HCT116 (cell line): ENCODE data around the gene CKS1B. TPM values are rescaled to one million over a fixed set of nuclear protein-coding genes. Genes with fewer than 3 reads are reported as not detected.

Experiments used
- ATAC-seq: fragments of 200-7000 bp; cut with Tn5 transposase; 2 replicates; pipeline ENCODE4 v1.9.1; 2020; ENCODE audit warnings: mild to moderate bottlenecking, moderate library complexity
- BruUV-seq: library from RNA; stranded (reverse); fragments of 400-500 nt; replicated peaks from 2 replicates; lab custom pipeline; 2021; lab: Mats Ljungman, UMichigan
- CTCF ChIA-PET: fragments of 300-600 bp; sonication (Branson Sonifier 250); formaldehyde crosslinking; loops from one replicate; lab custom pipeline; 2021; ENCODE audit warnings: antibody characterized with exemption; lab: Charles Lee
- POLR2A ChIA-PET: fragments of 300-600, 350-600 bp; sonication (Branson Sonifier 250); formaldehyde crosslinking; loops from one replicate; lab custom pipeline; 2021; ENCODE audit warnings: antibody characterized with exemption; lab: Charles Lee
- RAD21 ChIA-PET, 2 experiments: fragments of 300-600 bp; sonication (Branson Sonifier 250); formaldehyde crosslinking; loops; one replicate each; lab custom pipeline; 2023; ENCODE audit warnings: low total read pairs in 2 of 2; ENCODE audit not compliant: uncharacterized antibody in 2 of 2, unreplicated experiment in 2 of 2, low non-redundant PET in 1 of 2; lab: Charles Lee
- DNase-seq: peaks from one replicate; pipeline ENCODE4 v3.0.0-alpha.2; 2010; ENCODE audit warnings: low read depth, low spot score
- H2AFZ ChIP-seq: fragments of 200-600 bp; shearing (Covaris generic), sonication (generic); 2 replicates; pipeline ENCODE4 v1.6.1; 2017; ENCODE audit warnings: low read depth, mixed run types, mixed read lengths, antibody characterized with exemption, low read length; ENCODE audit not compliant: poor library complexity, severe bottlenecking
- H3K27ac ChIP-seq: 2 replicates; pipeline ENCODE4 v1.5.1; 2012; ENCODE audit warnings: low read depth, low read length
- H3K27me3 ChIP-seq: fragments of 200-600 bp; sonication (generic); 2 replicates; pipeline ENCODE4 v1.6.1; 2016; ENCODE audit warnings: mixed run types, low read length, mixed read lengths; ENCODE audit not compliant: insufficient read depth
- H3K36me3 ChIP-seq, 2 experiments: fragments of 200-500 bp in 1 of 2; fragments of 200-600 bp in 1 of 2; sonication (Bioruptor generic) in 1 of 2; sonication (generic) in 1 of 2; 2 replicates each; pipeline versions ENCODE4 v1.5.1 to v1.6.1; 2014 to 2016; ENCODE audit warnings: low read length in 2 of 2, inconsistent platforms in 1 of 2, mixed read lengths in 1 of 2, mixed run types in 1 of 2; ENCODE audit not compliant: insufficient read depth in 2 of 2, control insufficient read depth in 1 of 2
- H3K4me1 ChIP-seq, 2 experiments: fragments of 200-600 bp in 1 of 2; sonication (generic) in 1 of 2; 2 replicates each; pipeline versions ENCODE4 v1.5.1 to v1.6.1; 2012 to 2017; ENCODE audit warnings: low read length in 2 of 2, inconsistent platforms in 1 of 2, mild to moderate bottlenecking in 1 of 2, mixed read lengths in 1 of 2, mixed run types in 1 of 2, moderate library complexity in 1 of 2; ENCODE audit not compliant: insufficient read depth in 2 of 2, control insufficient read depth in 1 of 2
- H3K4me2 ChIP-seq: fragments of 200-600 bp; sonication (generic); 2 replicates; pipeline ENCODE4 v1.6.1; 2017; ENCODE audit warnings: mixed run types, low read length, mixed read lengths
- H3K4me3 ChIP-seq, 2 experiments: fragments of 200-600 bp in 1 of 2; sonication (generic) in 1 of 2; replicated peaks in 1 of 2; 2 replicates each; pipeline ENCODE4 v1.5.1; 2011 to 2016; ENCODE audit warnings: low read length in 2 of 2, control low read depth in 1 of 2, low read depth in 1 of 2, mild to moderate bottlenecking in 1 of 2, mixed read lengths in 1 of 2, mixed run types in 1 of 2
- H3K79me2 ChIP-seq: fragments of 200-600 bp; sonication (generic); 2 replicates; pipeline ENCODE4 v1.6.1; 2017; ENCODE audit warnings: mild to moderate bottlenecking, mixed run types, low read length, moderate library complexity, mixed read lengths; ENCODE audit not compliant: insufficient read depth
- H3K9ac ChIP-seq: fragments of 200-600 bp; sonication (generic); 2 replicates; pipeline ENCODE4 v1.6.1; 2016; ENCODE audit warnings: low read length, mixed read lengths
- H3K9me2 ChIP-seq: fragments of 200-600 bp; sonication (generic), shearing (Covaris generic); 2 replicates; pipeline ENCODE4 v1.6.1; 2017; ENCODE audit warnings: mixed run types, mild to moderate bottlenecking, moderate library complexity; ENCODE audit not compliant: insufficient read depth
- H3K9me3 ChIP-seq, 2 experiments: fragments of 200-500 bp in 1 of 2; fragments of 200-600 bp in 1 of 2; sonication (Bioruptor generic) in 1 of 2; sonication (generic) in 1 of 2; 2 replicates each; pipeline ENCODE4 v1.6.1; 2014 to 2017; ENCODE audit warnings: low read length in 2 of 2, mixed read lengths in 2 of 2, inconsistent platforms in 1 of 2, low read depth in 1 of 2, mild to moderate bottlenecking in 1 of 2, mixed run types in 1 of 2, moderate library complexity in 1 of 2; ENCODE audit not compliant: control insufficient read depth in 1 of 2, insufficient read depth in 1 of 2
- H4K20me1 ChIP-seq: fragments of 200-600 bp; sonication (generic), shearing (Covaris generic); 2 replicates; pipeline ENCODE4 v1.6.1; 2017; ENCODE audit warnings: mixed run types, mild to moderate bottlenecking, moderate library complexity; ENCODE audit not compliant: insufficient read depth
- CBX3 ChIP-seq: IDR thresholded peaks from 2 replicates; pipeline ENCODE4 v1.6.1; 2012; ENCODE audit warnings: low read depth
- CEBPB ChIP-seq: IDR thresholded peaks from 2 replicates; pipeline ENCODE4 v1.6.1; 2012; ENCODE audit warnings: low read depth
- EZH2 ChIP-seq: fragments of 200-600 bp; sonication (generic); IDR thresholded peaks from 2 replicates; pipeline ENCODE4 v1.6.1; 2017; ENCODE audit warnings: antibody characterized with exemption, mixed run types
- EZH2phosphoT487 ChIP-seq: fragments of 200-600 bp; IDR thresholded peaks from 2 replicates; pipeline ENCODE4 v1.6.1; 2018; ENCODE audit warnings: antibody characterized with exemption, borderline replicate concordance
- JUND ChIP-seq: IDR thresholded peaks from 2 replicates; pipeline ENCODE4 v1.6.1; 2012
- POLR2A ChIP-seq: IDR thresholded peaks from 2 replicates; pipeline ENCODE4 v1.7.0; 2011; ENCODE audit warnings: borderline replicate concordance; ENCODE audit not compliant: insufficient read depth, insufficient read length; ENCODE audit errors: extremely low read depth
- POLR2AphosphoS5 ChIP-seq: IDR thresholded peaks from 2 replicates; pipeline ENCODE4 v1.6.1; 2011; ENCODE audit warnings: mild to moderate bottlenecking, low read depth, low read length, moderate library complexity
- RAD21 ChIP-seq: IDR thresholded peaks from 2 replicates; pipeline ENCODE4 v1.6.1; 2012; ENCODE audit warnings: low read depth, mild to moderate bottlenecking
- SRF ChIP-seq: IDR thresholded peaks from 2 replicates; pipeline ENCODE4 v1.6.1; 2012; ENCODE audit warnings: low read depth
- intact Hi-C: fragments of 100-400 bp; cut with micrococcal nuclease; formaldehyde crosslinking; loops from 2 replicates; pipeline ENCODE4 v1.10.0; 2022
- total RNA-seq: library from RNA; stranded (reverse); gene quantifications from one replicate; pipeline ENCODE4 v1.2.1, GENCODE V29; 2021; ENCODE audit not compliant: unreplicated experiment
- TF ChIP-seq, protein P1 (sequence below), 3 experiments: fragments of 200-600 bp in 1 of 3; sonication (generic) in 1 of 3; IDR thresholded peaks in 2 of 3; conservative IDR thresholded peaks in 1 of 3; 2 replicates each; pipeline ENCODE4 v1.5.1; 2012 to 2017; ENCODE audit warnings: low read depth in 2 of 3, low read length in 2 of 3, antibody characterized with exemption in 1 of 3, borderline replicate concordance in 1 of 3, control low read depth in 1 of 3, mild to moderate bottlenecking in 1 of 3, mixed read lengths in 1 of 3, mixed run types in 1 of 3, moderate library complexity in 1 of 3; ENCODE audit not compliant: insufficient read depth in 1 of 3
- TF ChIP-seq, protein P2 (sequence below): IDR thresholded peaks from 2 replicates; pipeline ENCODE4 v1.6.1; 2012
- TF ChIP-seq, protein P3 (sequence below): IDR thresholded peaks from 2 replicates; pipeline ENCODE4 v1.6.1; 2012; ENCODE audit warnings: low read depth
- TF ChIP-seq, protein P4 (sequence below): IDR thresholded peaks from 2 replicates; pipeline ENCODE4 v1.6.1; 2012

The CKS1B gene
- total RNA-seq, 1 experiment from 2014 or later = 229 TPM

DNA sequence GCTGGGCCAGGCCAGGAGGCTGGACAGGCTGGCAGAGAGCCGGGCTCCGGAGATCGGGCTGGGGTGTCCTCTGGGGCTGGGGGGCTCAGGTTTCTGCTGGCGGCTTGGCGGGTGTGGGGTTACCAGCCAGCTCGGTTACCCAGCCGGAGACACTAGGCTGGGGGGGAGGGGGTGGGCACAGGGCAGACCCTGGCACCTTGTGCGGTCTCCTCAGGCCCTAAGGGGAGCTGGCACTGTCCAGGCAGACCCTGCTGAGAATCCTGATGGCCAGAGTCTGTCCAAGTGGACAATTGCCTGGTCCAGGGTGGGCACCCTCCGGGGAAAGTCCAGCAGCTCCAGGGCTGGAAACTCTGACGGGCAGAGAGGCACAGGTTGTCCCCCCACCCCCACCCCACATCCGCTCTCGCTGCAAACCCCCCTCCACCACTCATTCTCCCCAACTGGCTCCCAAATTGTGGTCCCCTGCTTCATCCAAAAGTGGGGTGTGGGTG lies 34.8 kb downstream of the CKS1B start:
- ChIA-PET CTCF (no interaction called here), RAD21 (no interaction called here), POLR2A (no interaction called here)
- no TSS peak for BruUV-seq
- Histone ChIP-seq H4K20me1 (no peaks in the 10 kb centered on the region), H3K9me3 (no peaks in the 10 kb centered on the region), H3K9ac (no peak overlapping the region), H3K36me3 (peaks cover 6 to 7% of the 10 kb centered on the region in 2 experiments; a peak in 3 of 4 replicates), H3K79me2 (peaks cover 85% of the 10 kb centered on the region), H3K27ac (no peak overlapping the region), H3K9me2 (no peaks in the 10 kb centered on the region), H3K27me3 (no peaks in the 10 kb centered on the region), H3K4me1 (peaks cover 18 to 80% of the 10 kb centered on the region in 2 experiments), H2AFZ (no peak overlapping the region), H3K4me3 (no peak overlapping the region), H3K4me2 (no peak overlapping the region)
- TF ChIP-seq POLR2A (no peak), EZH2 (no peak), RAD21 (no peak), POLR2AphosphoS5 (no peak), CEBPB (no peak), JUND (no peak), SRF (no peak), EZH2phosphoT487 (no peak), CBX3 (no peak)
- TF ChIP-seq, protein P1, sequence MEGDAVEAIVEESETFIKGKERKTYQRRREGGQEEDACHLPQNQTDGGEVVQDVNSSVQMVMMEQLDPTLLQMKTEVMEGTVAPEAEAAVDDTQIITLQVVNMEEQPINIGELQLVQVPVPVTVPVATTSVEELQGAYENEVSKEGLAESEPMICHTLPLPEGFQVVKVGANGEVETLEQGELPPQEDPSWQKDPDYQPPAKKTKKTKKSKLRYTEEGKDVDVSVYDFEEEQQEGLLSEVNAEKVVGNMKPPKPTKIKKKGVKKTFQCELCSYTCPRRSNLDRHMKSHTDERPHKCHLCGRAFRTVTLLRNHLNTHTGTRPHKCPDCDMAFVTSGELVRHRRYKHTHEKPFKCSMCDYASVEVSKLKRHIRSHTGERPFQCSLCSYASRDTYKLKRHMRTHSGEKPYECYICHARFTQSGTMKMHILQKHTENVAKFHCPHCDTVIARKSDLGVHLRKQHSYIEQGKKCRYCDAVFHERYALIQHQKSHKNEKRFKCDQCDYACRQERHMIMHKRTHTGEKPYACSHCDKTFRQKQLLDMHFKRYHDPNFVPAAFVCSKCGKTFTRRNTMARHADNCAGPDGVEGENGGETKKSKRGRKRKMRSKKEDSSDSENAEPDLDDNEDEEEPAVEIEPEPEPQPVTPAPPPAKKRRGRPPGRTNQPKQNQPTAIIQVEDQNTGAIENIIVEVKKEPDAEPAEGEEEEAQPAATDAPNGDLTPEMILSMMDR (IDR thresholded peaks at IDR 0.05 in 2 of 3, conservative IDR thresholded peaks at IDR 0.05 in 1 of 3; ENCODE audit: borderline replicate concordance in 1 of 3, insufficient read depth in 1 of 3, low read depth in 2 of 3, low read length in 2 of 3) = no peak
- TF ChIP-seq, protein P2, sequence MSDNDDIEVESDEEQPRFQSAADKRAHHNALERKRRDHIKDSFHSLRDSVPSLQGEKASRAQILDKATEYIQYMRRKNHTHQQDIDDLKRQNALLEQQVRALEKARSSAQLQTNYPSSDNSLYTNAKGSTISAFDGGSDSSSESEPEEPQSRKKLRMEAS = no peak
- TF ChIP-seq, protein P3, sequence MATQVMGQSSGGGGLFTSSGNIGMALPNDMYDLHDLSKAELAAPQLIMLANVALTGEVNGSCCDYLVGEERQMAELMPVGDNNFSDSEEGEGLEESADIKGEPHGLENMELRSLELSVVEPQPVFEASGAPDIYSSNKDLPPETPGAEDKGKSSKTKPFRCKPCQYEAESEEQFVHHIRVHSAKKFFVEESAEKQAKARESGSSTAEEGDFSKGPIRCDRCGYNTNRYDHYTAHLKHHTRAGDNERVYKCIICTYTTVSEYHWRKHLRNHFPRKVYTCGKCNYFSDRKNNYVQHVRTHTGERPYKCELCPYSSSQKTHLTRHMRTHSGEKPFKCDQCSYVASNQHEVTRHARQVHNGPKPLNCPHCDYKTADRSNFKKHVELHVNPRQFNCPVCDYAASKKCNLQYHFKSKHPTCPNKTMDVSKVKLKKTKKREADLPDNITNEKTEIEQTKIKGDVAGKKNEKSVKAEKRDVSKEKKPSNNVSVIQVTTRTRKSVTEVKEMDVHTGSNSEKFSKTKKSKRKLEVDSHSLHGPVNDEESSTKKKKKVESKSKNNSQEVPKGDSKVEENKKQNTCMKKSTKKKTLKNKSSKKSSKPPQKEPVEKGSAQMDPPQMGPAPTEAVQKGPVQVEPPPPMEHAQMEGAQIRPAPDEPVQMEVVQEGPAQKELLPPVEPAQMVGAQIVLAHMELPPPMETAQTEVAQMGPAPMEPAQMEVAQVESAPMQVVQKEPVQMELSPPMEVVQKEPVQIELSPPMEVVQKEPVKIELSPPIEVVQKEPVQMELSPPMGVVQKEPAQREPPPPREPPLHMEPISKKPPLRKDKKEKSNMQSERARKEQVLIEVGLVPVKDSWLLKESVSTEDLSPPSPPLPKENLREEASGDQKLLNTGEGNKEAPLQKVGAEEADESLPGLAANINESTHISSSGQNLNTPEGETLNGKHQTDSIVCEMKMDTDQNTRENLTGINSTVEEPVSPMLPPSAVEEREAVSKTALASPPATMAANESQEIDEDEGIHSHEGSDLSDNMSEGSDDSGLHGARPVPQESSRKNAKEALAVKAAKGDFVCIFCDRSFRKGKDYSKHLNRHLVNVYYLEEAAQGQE = no peak
- TF ChIP-seq, protein P4, sequence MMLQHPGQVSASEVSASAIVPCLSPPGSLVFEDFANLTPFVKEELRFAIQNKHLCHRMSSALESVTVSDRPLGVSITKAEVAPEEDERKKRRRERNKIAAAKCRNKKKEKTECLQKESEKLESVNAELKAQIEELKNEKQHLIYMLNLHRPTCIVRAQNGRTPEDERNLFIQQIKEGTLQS = no peak
- DNase-seq (no peak), ATAC-seq (no peak)
- intact Hi-C loops = no loop called here
